HepG2 (cell line): ENCODE data around the gene ZNF430.

Source experiments
- CEBPB ChIP-seq: IDR thresholded peaks from 2 replicates; pipeline ENCODE4 v1.6.1; 2011; ENCODE audit warnings: low read depth, low read length, improper control_type of control experiment, borderline replicate concordance
- HDAC6 ChIP-seq: fragments of 200-600 bp; sonication (generic); IDR thresholded peaks from 2 replicates; pipeline ENCODE4 v1.7.0; 2017; ENCODE audit warnings: mild to moderate bottlenecking, antibody characterized with exemption, low read length, low read depth
- NFRKB ChIP-seq: fragments of 450-650 bp; IDR thresholded peaks from 2 replicates; pipeline ENCODE4 v1.6.1; 2017
- POLR2A ChIP-seq, 2 experiments: IDR thresholded peaks; 2 replicates each; pipeline ENCODE4 v1.6.1; 2011; ENCODE audit warnings: low read depth in 2 of 2, low read length in 2 of 2, mild to moderate bottlenecking in 1 of 2, moderate library complexity in 1 of 2; ENCODE audit not compliant: insufficient read depth in 1 of 2
- PTBP1 ChIP-seq: fragments of 200-400 bp; formaldehyde crosslinking; IDR thresholded peaks from 2 replicates; pipeline ENCODE4 v1.6.1; 2018; ENCODE audit warnings: low read length, low read depth; ENCODE audit not compliant: poor library complexity, severe bottlenecking
- TARDBP ChIP-seq: sonication (generic); formaldehyde crosslinking; IDR thresholded peaks from 2 replicates; pipeline ENCODE4 v1.8.0; 2022; ENCODE audit warnings: mild to moderate bottlenecking, missing genetic modification reagents
- TF ChIP-seq, protein P1 (sequence below): sonication (generic); formaldehyde crosslinking; IDR thresholded peaks from 2 replicates; pipeline ENCODE4 v1.5.0; 2020; ENCODE audit warnings: mild to moderate bottlenecking, missing genetic modification reagents, moderate library complexity
- TF ChIP-seq, protein P2 (sequence below): sonication (generic); formaldehyde crosslinking; IDR thresholded peaks from 2 replicates; pipeline ENCODE4 v1.8.1; 2023; ENCODE audit warnings: mild to moderate bottlenecking, missing genetic modification reagents

- TF ChIP-seq TARDBP (CRISPR knock-in tag) (no peak), CEBPB (0 out of 2 replicates have a peak, but pooled peaks have one; percentile 8), PTBP1 (no peak), HDAC6 (no peak), NFRKB (no peak), POLR2A (IDR thresholded peaks at IDR 0.05; ENCODE audit: insufficient read depth in 1 of 2, low read depth in 2 of 2, low read length in 2 of 2) (peak; percentile 90 to 98)
- TF ChIP-seq, protein P1, sequence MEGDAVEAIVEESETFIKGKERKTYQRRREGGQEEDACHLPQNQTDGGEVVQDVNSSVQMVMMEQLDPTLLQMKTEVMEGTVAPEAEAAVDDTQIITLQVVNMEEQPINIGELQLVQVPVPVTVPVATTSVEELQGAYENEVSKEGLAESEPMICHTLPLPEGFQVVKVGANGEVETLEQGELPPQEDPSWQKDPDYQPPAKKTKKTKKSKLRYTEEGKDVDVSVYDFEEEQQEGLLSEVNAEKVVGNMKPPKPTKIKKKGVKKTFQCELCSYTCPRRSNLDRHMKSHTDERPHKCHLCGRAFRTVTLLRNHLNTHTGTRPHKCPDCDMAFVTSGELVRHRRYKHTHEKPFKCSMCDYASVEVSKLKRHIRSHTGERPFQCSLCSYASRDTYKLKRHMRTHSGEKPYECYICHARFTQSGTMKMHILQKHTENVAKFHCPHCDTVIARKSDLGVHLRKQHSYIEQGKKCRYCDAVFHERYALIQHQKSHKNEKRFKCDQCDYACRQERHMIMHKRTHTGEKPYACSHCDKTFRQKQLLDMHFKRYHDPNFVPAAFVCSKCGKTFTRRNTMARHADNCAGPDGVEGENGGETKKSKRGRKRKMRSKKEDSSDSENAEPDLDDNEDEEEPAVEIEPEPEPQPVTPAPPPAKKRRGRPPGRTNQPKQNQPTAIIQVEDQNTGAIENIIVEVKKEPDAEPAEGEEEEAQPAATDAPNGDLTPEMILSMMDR: no peak
- TF ChIP-seq, protein P2, sequence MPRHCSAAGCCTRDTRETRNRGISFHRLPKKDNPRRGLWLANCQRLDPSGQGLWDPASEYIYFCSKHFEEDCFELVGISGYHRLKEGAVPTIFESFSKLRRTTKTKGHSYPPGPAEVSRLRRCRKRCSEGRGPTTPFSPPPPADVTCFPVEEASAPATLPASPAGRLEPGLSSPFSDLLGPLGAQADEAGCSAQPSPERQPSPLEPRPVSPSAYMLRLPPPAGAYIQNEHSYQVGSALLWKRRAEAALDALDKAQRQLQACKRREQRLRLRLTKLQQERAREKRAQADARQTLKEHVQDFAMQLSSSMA (CRISPR knock-in tag): no peak
Measured at GRCh38 chr19:21082011-21082975, 61.8 kb downstream of the ZNF430 start, which contains the start of gene ZNF714.
